Activated CD8-positive, alpha-beta memory T cell treated with anti-CD3 and anti-CD28 coated beads, Interleukin-2, amount 10 ng/mL, durations not matched to agents 7 days and 5 days (primary cell): Measurements from ENCODE around the gene SERPINB10. TPM values are rescaled to one million over a fixed set of nuclear protein-coding genes. Genes with fewer than 3 reads are reported as not detected.
"Not testable (repeated sequence)": the region's sequence is repeated elsewhere in the genome, so short reads cannot be mapped to it uniquely, and the experiment has no call there.

ENCODE experiments used
- ATAC-seq: fragments of 150-1000 bp; cut with Tn5 transposase; one replicate; pipeline ENCODE4 v1.10.0; 2021; ENCODE audit warnings: moderate library complexity
- CTCF ChIA-PET: fragments of 350-600 bp; sonication (Branson Sonifier 250); formaldehyde crosslinking; loops from one replicate; lab custom pipeline; 2021; ENCODE audit warnings: antibody characterized with exemption; lab: Charles Lee
- DNase-seq: peaks from one replicate; pipeline ENCODE4 v3.0.0-alpha.2; 2020
- H3K27ac Mint-ChIP-seq: one replicate; pipeline ENCODE4 v1.8.0; 2021; ENCODE audit warnings: mild to moderate bottlenecking, mixed read lengths
- H3K27me3 Mint-ChIP-seq: one replicate; pipeline ENCODE4 v1.8.0; 2021; ENCODE audit warnings: mixed read lengths
- H3K36me3 Mint-ChIP-seq: one replicate; pipeline ENCODE4 v1.8.0; 2021; ENCODE audit warnings: mild to moderate bottlenecking, mixed read lengths
- H3K4me1 Mint-ChIP-seq: one replicate; pipeline ENCODE4 v1.8.0; 2021; ENCODE audit warnings: mixed read lengths
- H3K4me3 Mint-ChIP-seq: one replicate; pipeline ENCODE4 v1.8.0; 2021; ENCODE audit warnings: mild to moderate bottlenecking, moderate library complexity, mixed read lengths
- H3K9me3 Mint-ChIP-seq: one replicate; pipeline ENCODE4 v1.8.0; 2022; ENCODE audit warnings: low read depth, mixed read lengths
- total RNA-seq, 2 experiments: library from RNA; stranded (reverse); gene quantifications; one replicate each; pipeline ENCODE4 v1.2.3, GENCODE V29; 2021

SERPINB10 gene
- total RNA-seq, 2 experiments from 2014 or later: 0.14 TPM; not detected in 1

GRCh38 chr18:63936932-63937393 lies 29.2 kb downstream of the SERPINB10 start:
- H3K4me3 Mint-ChIP-seq: no peak overlapping the region
- peaks cover 4% of the 10 kb centered on the region for H3K4me1 Mint-ChIP-seq
- H3K27ac Mint-ChIP-seq: no peak overlapping the region
- ATAC-seq: no peak
- H3K9me3 Mint-ChIP-seq: no peaks in the 10 kb centered on the region
- no peaks in the 10 kb centered on the region for H3K36me3 Mint-ChIP-seq
- no peak for DNase-seq
- CTCF ChIA-PET: interaction anchor here (0.8 to 4.5 kb wide), 14 partner anchors 10 to 419 kb away, joined by 3 to 31 read pairs (median 7); partner anchors contain the start of genes HMSD and SERPINB7
- H3K27me3 Mint-ChIP-seq: peaks cover 27% of the 10 kb centered on the region

- Mint-ChIP-seq H3K4me1 (peaks cover 4% of the 10 kb centered on the region), H3K27ac (no peak overlapping the region), H3K4me3 (no peak overlapping the region), H3K36me3 (no peaks in the 10 kb centered on the region), H3K9me3 (no peaks in the 10 kb centered on the region), H3K27me3 (peaks cover 36% of the 10 kb centered on the region)
- ATAC-seq (no peak), DNase-seq (no peak)
- CTCF ChIA-PET: interaction anchor here (1.7 kb wide), 1 partner anchor 9 kb away, joined by 3 read pairs; the partner anchor contains the start of gene HMSD
Measured at GRCh38 chr18:63940008-63940407, 32.2 kb downstream of the SERPINB10 start.

DNA sequence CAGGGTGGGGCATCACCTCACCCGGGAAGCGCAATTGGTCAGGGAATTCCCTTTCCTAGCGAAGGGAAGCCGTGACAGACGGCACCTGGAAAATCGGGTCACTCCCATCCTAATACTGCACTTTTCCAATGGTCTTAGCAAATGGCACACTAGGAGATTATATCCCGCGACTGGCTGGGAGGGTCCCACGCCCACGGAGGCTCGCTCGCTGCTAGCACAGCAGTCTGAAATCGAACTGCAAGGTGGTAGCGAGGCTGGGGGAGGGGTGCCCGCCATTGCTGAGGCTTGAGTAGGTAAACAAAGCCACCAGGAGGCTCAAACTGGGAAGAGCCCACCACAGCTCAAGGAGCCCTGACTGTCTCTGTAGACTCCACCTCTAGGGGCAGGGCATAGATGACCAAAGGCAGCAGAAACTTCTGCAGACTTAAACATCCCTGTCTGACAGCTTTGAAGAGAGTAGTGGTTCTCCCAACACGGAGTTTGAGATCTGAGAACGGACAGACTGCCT lies 32.8 kb downstream of the SERPINB10 start:
- CTCF ChIA-PET: interaction anchor here (1.7 kb wide), 1 partner anchor 8 kb away, joined by 3 read pairs; the partner anchor contains the start of gene HMSD
- ATAC-seq, H3K9me3 Mint-ChIP-seq, DNase-seq, H3K4me3 Mint-ChIP-seq, H3K36me3 Mint-ChIP-seq, H3K27ac Mint-ChIP-seq, H3K4me1 Mint-ChIP-seq: not testable (repeated sequence)
- peaks cover 39% of the 10 kb centered on the region for H3K27me3 Mint-ChIP-seq

DNA sequence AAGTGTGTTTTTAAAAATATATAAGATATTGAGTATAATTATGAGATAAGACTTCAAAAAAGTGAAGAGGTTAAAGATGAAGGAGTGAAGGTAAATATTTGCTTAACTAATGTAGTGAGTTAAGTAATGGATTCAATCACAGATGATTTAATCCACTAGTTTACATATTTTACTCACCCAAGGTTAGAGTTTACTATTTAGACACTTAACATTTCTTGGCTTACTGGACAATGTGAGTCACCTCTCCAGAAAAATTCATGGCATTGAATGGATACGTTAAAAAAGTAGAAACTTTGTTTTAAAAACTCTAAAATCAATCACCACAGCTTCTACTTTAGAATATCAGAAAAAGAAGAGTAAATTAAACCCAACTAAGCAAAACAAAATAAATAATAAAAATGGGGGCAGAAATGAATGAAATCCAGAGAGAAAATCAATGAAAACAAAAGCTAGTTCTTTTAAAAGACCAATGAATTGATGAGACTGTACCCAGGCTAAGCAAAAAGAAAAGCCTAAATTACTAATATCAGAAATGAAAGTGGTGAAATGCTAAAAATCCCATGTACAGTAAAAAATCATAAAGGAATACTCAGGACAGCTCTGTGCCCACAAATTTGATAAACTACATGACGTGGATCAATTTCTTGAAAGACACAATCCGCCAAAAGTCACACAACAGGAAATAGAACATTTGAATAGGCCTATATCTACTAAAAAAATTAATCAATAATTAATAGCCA lies 39.5 kb downstream of the SERPINB10 start:
- peaks cover 3% of the 10 kb centered on the region for H3K36me3 Mint-ChIP-seq
- H3K9me3 Mint-ChIP-seq: no peaks in the 10 kb centered on the region
- no peak overlapping the region for H3K27ac Mint-ChIP-seq
- DNase-seq: no peak
- peaks cover 30% of the 10 kb centered on the region for H3K4me1 Mint-ChIP-seq
- CTCF ChIA-PET: interaction anchor here (0.7 to 0.8 kb wide), 2 partner anchors 11 to 20 kb away, joined by 3 read pairs; no protein-coding TSS in a partner anchor
- no peak overlapping the region for H3K4me3 Mint-ChIP-seq
- ATAC-seq: no peak
- peaks cover 61% of the 10 kb centered on the region for H3K27me3 Mint-ChIP-seq

DNA sequence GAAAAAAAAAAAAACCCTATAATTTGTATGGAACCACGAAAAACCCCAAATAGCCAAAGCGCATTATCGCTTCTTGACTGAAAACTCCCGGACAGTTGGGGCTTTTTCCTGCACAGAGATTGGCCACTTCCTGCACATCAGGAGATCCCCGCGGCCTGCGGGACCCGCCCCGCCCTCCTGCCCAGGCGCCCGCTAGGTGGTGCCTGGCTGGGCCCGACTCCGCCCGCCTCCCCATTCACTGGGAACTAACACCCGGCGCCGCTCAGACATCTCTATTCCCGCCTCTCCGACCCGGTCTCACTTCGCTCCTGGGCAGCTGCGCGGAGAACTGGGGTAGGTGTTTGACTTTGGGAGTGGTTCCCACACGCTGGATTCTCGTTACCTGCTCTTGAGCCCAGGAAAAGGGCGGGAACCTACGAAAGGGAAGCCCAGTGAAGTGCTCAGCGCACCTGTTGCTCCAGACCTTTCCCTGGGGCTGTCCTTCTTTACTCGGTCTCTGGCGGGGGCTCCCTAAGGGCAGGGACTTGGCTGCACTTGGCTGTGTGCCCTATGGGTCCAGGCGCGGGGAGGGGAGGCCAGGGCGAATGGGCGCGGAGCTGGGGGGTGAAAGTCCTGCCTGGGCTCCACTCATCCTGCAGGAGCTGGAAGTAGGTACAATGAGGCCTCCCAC lies 41.4 kb downstream of the SERPINB10 start, which contains the start of gene HMSD:
HMSD (plus strand) TSS at position 234 of the 670 bp plus-strand sequence. CDS start 4,155 bp downstream, outside the sequence.
- peak; percentile 93 for ATAC-seq
- H3K27me3 Mint-ChIP-seq: peaks cover 45% of the 10 kb centered on the region
- peak within 1 kb of the TSS; percentile 56 for H3K27ac Mint-ChIP-seq
- no peaks in the 10 kb centered on the region for H3K9me3 Mint-ChIP-seq
- peak; percentile 69 for DNase-seq
- peaks cover 3% of the 10 kb centered on the region for H3K36me3 Mint-ChIP-seq
- H3K4me3 Mint-ChIP-seq: peak within 1 kb of the TSS; percentile 62
- peaks cover 30% of the 10 kb centered on the region for H3K4me1 Mint-ChIP-seq
- CTCF ChIA-PET: interaction anchor here (1.0 to 2.7 kb wide), 3 partner anchors 9 to 18 kb away, joined by 3 to 13 read pairs (median 3); no protein-coding TSS in a partner anchor

DNA sequence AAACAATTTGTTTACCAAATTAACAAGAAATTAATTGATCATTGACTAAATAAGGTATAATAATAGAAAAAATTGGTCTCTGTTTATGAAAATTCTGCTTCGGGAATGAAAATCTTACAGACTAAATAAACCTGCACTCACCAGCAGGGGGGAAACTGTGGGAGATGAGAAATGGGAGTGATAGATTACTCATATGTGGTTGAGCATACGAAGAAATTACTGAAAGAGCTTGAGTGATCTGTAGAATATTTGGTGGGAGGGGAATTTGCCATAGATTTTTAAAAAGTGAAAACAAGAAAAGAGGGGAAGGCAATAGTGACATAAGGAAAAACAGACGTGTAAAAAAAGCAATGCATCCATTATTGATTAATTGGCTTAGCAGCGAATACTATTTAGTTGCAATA lies 43.5 kb downstream of the SERPINB10 start:
- H3K4me3 Mint-ChIP-seq: no peak overlapping the region
- CTCF ChIA-PET: no interaction called here
- H3K9me3 Mint-ChIP-seq: no peaks in the 10 kb centered on the region
- H3K27ac Mint-ChIP-seq: peak overlapping the region; percentile 0
- H3K36me3 Mint-ChIP-seq: peaks cover 3% of the 10 kb centered on the region
- no peak for DNase-seq
- H3K4me1 Mint-ChIP-seq: peaks cover 30% of the 10 kb centered on the region
- H3K27me3 Mint-ChIP-seq: peaks cover 32% of the 10 kb centered on the region
- ATAC-seq: no peak

GRCh38 chr18:63953811-63954210 lies 46.1 kb downstream of the SERPINB10 start:
- Mint-ChIP-seq H3K27ac (no peak overlapping the region), H3K9me3 (no peaks in the 10 kb centered on the region), H3K27me3 (peaks cover 27% of the 10 kb centered on the region), H3K4me1 (peaks cover 21% of the 10 kb centered on the region), H3K4me3 (no peak overlapping the region), H3K36me3 (peaks cover 3% of the 10 kb centered on the region)
- ATAC-seq (no peak), DNase-seq (no peak)
- CTCF ChIA-PET: interaction anchor here (2.2 to 3.9 kb wide), 2 partner anchors 10 to 18 kb away, joined by 10 to 23 read pairs; no protein-coding TSS in a partner anchor

DNA sequence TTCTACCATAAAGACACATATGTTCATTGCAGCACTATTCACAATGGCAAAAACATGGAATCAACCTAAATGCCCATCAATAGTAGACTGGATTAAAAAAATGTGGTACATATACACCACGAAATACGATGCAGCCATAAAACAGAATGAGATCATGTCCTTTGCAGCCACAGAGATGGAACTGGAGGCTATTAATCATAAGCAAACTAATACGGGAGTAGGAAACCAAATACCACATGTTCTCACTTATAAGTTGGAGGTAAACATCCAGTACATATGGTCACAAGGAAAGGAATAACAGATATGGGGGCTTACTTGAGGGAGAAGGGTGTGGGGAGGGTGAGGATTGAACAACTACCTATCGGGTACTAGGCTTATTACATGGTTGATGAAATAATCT lies 49.0 kb downstream of the SERPINB10 start:
- peaks cover under 1% of the 10 kb centered on the region for H3K4me1 Mint-ChIP-seq

DNA sequence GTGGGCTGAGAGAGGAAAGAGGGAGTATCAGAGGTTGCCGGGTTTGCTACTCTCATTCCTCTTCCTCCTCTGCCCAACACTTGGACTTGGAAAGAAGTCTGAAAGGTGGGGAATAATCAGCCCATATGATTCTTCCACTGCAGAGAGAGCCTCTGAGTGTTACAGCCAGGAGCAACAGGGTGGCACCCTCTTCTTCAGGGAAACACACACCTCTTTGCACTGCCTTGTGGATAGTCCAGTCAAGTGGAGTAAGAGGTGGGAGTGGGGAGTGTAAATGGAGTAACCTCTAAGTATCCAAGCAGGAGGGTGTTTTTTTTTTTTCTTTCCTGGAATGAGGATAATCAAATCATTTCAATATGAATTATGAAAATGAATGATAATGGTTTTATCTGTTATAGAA lies 53.1 kb downstream of the SERPINB10 start:
- H3K27me3 Mint-ChIP-seq: peaks cover 30% of the 10 kb centered on the region
- CTCF ChIA-PET: interaction anchor here (1.0 to 1.4 kb wide), 2 partner anchors 24 to 34 kb away, joined by 3 read pairs; no protein-coding TSS in a partner anchor
- H3K9me3 Mint-ChIP-seq: no peaks in the 10 kb centered on the region
- no peak overlapping the region for H3K27ac Mint-ChIP-seq
- H3K4me3 Mint-ChIP-seq: no peak overlapping the region
- H3K4me1 Mint-ChIP-seq: no peaks in the 10 kb centered on the region
- ATAC-seq (no peak), DNase-seq (no peak)
- no peaks in the 10 kb centered on the region for H3K36me3 Mint-ChIP-seq

More for the DNA sequence above, 49.0 kb downstream of the SERPINB10 start:
- no peaks in the 10 kb centered on the region for H3K36me3 Mint-ChIP-seq
- no peaks in the 10 kb centered on the region for H3K9me3 Mint-ChIP-seq
- CTCF ChIA-PET: no interaction called here
- H3K4me3 Mint-ChIP-seq: no peak overlapping the region
- ATAC-seq (no peak), DNase-seq (no peak)
- H3K27me3 Mint-ChIP-seq: peaks cover 36% of the 10 kb centered on the region
- no peak overlapping the region for H3K27ac Mint-ChIP-seq

GRCh38 chr18:63961435-63961980 lies 53.8 kb downstream of the SERPINB10 start:
- Mint-ChIP-seq H3K4me3 (no peak overlapping the region), H3K9me3 (no peaks in the 10 kb centered on the region), H3K4me1 (no peaks in the 10 kb centered on the region), H3K36me3 (no peaks in the 10 kb centered on the region), H3K27ac (no peak overlapping the region), H3K27me3 (peaks cover 30% of the 10 kb centered on the region)
- ATAC-seq: no peak
- no peak for DNase-seq
- CTCF ChIA-PET: interaction anchor here (1.0 to 1.2 kb wide), 2 partner anchors 23 to 49 kb away, joined by 3 to 4 read pairs; no protein-coding TSS in a partner anchor

DNA sequence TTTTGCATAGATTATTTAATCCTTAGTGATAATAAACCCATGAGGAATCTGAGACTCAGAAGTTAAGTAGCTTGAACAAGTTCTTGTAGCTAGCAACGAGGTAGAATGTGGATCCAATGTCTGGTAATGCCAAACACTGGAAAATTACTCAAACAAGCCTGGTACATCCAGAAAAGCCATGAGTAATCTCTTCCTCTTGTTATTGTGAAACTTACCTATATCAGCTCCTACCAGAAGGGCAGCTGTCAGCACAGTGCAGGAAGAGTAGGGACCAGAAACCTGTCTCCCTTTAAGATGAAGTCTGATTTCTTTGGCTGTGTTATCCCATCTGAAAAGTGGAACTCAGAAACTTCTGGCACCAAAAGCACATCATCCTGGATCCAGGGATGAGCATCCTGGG lies 54.4 kb downstream of the SERPINB10 start:
- H3K4me3 Mint-ChIP-seq: no peak overlapping the region
- no peak overlapping the region for H3K27ac Mint-ChIP-seq
- H3K9me3 Mint-ChIP-seq: no peaks in the 10 kb centered on the region
- peaks cover 24% of the 10 kb centered on the region for H3K27me3 Mint-ChIP-seq
- DNase-seq (no peak), ATAC-seq (no peak)
- H3K4me1 Mint-ChIP-seq: no peaks in the 10 kb centered on the region
- H3K36me3 Mint-ChIP-seq: no peaks in the 10 kb centered on the region
- CTCF ChIA-PET: interaction anchor here (0.6 to 3.4 kb wide), 5 partner anchors 8 to 48 kb away, joined by 3 to 23 read pairs (median 4); no protein-coding TSS in a partner anchor

- Mint-ChIP-seq H3K4me1 (no peaks in the 10 kb centered on the region), H3K4me3 (no peak overlapping the region), H3K27me3 (peaks cover 19% of the 10 kb centered on the region), H3K9me3 (no peaks in the 10 kb centered on the region), H3K36me3 (no peaks in the 10 kb centered on the region), H3K27ac (no peak overlapping the region)
- CTCF ChIA-PET: interaction anchor here (0.9 to 3.4 kb wide), 10 partner anchors 10 to 445 kb away, joined by 3 to 23 read pairs (median 6); no protein-coding TSS in a partner anchor
- DNase-seq: peak; percentile 65
- peak; percentile 71 for ATAC-seq
Measured at GRCh38 chr18:63963615-63964256, 56.0 kb downstream of the SERPINB10 start.
